ENCODE measurements around the gene CTDSPL2.
A peak's percentile ranks its signal among the peaks of the same experiment; 100 is the strongest.
"Not testable (repeated sequence)": the region's sequence is repeated elsewhere in the genome, so short reads cannot be mapped to it uniquely, and the experiment has no call there.

CTDSPL2 gene

DNA sequence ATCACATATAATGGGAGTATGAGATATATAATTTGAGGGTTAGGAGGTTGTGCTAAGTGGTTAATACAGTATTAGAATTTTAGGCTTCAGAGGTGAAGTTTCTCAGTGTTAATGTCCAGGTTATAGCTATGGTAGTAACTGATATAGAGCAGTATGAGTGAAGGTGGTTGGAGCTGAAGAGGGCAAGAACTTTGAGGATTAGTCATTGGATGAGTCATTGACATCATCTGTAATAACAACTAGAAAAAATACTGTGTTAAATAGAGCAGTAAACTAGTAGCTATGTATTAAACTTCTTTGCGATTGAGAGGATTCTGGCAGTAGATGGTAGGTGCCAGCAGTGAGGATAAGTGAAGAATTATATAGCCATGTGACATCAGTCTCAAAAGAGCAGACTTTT, 62.0 kb downstream of the CTDSPL2 start:
- peak; percentile 42 for DNase-seq

DNA sequence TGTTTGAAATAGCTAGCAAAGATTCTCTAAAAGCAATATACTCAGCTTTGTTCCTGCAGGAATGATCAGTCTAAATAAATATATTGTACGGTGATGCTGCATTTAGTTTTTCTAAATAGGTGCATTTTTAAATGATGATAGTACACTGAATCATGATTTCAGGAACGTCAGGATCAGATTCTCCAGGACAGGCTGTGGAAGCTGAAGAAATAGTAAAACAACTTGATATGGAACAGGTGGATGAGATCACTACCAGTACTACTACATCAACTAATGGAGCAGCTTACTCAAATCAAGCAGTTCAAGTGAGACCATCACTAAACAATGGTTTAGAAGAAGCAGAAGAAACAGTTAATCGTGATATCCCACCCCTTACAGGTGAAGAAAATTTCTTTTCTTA, 63.2 kb downstream of the CTDSPL2 start:
- no peak for DNase-seq

DNA sequence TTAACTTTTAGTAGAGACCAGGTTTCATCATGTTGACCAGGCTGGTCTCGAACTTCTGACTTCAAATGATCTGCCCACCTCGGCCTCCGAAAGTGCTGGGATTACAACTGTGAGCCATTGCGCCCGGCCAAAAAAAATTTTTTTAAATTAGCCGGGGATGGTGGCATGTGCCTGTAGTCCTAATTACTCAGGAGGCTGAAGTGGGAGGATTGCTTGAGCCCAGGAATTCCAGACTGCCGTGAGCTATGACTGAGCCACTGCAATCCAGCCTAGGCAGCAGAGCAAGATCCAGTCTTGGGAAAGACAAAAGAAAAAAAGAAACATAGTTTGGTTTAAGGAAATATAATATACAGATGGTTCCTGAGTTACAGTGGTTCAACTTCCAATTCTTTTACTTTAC, 64.6 kb downstream of the CTDSPL2 start:
- DNase-seq: no peak

DNA sequence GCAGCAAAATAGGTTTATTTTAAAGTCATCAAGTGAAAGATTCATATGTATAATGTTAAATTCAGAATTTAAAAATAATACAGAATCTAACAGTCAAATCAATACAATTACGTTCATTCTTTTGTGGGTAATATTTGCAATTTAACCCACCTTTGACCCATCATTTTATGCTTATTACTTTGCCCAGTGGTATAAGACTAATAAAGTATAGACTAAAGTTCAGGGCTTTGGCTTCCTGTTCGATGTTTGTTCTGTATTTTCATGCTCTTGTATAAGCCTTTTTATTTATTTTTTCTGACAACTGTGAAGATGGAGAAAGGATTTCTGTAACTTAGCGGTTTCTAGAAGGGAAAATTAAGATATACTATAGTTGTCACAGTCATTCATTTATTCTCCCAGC, 65.2 kb downstream of the CTDSPL2 start:
- DNase-seq: no peak

DNA sequence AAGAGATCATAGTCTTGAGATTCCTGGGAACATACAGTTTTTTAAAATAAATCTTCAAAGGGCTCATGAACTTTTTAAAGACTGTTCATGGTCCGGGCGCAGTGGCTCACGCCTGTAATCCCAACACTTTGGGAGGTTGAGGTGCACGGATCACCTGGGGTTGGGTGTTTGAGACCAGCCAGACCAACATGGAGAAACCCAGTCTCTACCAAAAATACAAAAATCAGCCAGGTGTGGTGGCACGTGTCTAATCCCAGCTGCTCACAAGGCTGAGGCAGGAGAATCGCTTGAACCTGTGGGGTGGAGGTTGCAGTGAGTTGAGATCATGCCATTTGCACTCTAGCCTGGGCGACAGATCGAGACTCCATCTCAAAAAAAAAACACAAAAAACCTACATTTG, 68.1 kb downstream of the CTDSPL2 start:
- no peak for DNase-seq

DNA sequence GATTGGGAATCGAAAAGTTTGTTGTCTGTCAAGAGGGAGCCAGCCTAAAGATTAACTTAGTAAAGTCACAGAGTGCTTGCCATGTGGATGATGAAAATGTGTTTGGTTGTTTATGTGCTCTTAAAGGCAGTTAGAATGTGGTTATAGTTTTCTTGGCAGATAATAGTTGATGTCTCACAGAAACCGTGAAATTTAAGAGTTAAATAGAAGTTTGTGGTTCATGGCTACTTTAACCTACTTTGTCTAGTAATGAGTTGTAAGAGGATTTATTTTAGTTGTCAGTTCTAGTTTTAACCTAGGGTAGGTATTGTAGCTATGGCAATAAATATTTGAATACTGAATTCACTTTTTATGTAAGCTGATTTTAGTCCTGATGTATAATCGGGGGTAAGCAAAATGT, 73.1 kb downstream of the CTDSPL2 start:
- DNase-seq: no peak

DNA sequence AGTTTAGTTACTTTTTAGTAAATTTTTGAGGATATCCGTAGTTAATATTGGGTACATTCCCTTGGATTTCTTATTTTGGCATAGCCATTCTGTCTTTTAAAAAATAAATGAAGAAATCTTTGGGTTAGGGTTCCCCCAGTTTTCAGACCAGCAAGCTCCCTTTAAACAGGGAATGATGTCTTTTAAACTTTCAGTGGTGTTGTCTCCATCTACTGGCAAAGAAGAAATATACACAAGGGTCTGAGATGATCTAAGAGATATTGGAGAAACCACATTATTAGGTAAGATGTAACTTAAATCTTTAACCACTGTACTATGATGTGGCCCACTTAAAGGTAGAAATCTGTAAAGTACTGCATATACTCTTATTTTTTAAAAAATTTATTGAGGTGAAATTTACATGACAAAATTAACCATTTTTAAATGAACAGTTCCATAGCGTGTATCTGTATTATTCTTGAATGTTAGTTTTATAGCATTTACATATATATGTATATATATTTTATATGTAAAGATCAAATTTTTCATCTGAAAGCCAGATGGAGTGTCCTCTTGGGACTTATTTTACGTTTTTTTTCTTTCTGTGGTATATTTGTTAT, 74.4 kb downstream of the CTDSPL2 start:
- peak; percentile 37 for DNase-seq

DNA sequence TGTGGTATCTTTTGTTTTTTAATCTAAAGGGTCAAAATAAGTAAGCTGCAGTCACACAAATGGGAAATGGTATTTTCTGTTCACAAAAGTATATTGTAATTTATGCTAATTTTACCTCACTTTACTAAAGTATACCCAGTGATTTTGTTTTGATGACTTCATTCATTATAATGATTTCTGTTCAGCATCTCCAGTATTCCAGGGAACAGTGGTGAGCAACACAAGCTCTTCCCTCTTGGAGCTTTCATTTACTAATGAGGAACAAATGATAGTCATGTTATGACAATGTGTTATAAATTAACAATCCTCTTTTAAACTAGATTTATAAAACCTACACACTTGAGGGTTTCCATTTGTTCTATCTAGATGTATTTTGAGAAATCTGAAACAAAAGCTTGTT, 89.0 kb downstream of the CTDSPL2 start:
- DNase-seq: no peak

DNA sequence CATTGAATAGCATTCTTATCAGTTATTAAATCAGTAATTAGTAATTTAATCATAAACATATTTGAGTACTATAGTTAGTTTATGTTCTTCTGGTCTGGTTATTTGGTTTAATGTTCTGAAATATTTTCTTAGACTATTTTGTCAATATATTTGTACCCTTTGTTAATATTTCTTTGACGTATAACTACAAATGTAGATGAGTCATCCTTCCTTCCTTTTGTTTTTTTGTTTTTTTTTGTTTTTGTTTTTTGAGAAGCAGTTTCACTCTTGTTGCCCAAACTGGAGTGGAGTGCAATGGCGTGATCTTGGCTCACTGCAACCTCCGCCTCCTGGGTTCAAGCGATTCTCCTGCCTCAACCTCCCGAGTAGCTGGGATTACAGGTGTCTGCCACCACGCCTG, 92.1 kb downstream of the CTDSPL2 start:
- no peak for DNase-seq

DNA sequence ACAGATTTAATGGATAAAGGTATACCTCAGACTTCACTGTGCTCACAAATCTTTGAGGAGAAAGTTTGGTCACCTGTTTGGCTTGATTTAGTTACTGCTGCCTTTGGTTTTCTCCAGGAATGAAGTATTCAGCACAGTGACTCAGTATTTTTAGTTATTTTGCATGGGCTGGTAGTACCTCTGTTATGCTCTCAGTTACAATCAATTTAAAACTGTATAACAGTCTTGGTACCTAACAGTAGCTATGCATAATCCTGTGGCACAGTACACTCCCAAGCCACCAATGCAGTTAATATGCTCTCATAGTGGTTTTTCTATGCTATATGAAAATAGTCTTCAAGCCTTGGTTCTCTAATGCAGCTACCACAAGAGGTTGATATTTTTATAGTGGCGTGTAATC, 97.6 kb downstream of the CTDSPL2 start:
- DNase-seq: no peak

DNA sequence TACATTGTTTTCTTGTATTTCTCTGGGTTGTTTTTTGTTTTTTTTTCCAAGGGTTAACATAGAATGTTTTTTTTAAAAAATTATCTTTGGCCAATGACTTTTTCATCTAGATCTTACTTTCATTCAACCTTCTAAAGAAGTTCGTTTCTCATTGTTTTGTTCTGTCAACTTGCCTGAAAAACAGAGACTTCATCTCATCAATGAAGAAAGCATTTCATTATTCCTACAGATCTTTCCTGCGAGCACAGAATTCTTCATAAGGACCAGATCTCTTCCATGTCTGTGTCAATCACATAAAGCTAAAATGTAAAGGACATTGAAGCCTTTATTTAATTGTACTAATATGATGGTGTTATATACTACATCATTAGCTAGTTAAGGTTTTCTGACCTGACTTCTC, 99.8 kb downstream of the CTDSPL2 start:
- DNase-seq: no peak

DNA sequence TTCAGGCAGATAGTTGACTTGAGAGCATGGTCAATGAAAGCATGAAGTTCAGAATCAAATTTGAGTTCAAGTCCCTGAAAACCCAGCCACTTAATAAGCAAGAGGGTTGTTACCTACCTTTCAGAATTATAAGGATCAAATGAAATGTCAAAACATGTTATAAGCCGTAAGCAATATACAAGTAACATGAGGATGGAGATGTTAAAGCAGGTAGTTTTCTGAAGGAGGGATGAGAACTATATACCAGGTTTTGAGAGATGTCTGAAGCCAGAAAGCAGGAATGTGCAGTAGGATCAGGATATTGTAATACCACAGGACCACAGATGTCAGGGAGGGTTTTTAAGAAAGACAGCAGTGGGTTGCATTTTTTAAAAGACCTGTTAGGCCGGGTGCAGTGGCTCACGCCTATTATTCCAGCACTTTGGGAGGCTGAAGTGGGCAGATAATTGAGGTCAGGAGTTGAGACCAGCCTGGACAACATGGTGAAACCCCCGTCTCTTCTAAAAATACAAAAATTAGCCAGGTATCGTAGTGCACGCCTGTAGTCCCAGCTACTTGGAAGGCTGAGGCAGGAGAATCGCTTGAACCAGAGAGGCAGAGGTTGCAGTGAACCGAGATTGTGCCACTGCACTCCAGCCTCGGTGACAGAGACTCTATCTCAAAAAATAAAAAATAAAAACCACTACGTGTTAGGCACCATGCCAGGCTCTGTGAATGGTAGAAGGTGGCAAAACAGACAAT, 102.6 kb downstream of the CTDSPL2 start:
- DNase-seq: no peak

DNA sequence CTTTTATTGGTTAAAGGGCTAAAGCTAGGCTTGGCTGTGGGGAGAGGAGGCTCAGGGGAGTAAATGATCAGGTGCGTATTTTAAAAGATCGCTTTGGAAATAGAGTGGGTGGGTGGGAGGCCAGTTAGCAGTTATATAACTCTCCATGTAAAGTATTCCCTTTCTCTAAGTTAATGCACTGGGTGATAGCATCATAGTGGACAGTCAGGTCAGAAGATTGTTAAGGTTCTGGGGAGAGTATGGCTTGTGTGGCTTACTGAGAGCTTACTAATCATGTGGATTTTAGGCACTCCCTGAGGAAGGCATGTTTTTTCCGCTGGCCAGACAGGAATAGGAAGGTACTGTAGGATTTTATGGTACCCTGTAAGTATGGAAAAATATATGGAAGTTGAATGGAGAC, 103.2 kb downstream of the CTDSPL2 start:
- DNase-seq: no peak

DNA sequence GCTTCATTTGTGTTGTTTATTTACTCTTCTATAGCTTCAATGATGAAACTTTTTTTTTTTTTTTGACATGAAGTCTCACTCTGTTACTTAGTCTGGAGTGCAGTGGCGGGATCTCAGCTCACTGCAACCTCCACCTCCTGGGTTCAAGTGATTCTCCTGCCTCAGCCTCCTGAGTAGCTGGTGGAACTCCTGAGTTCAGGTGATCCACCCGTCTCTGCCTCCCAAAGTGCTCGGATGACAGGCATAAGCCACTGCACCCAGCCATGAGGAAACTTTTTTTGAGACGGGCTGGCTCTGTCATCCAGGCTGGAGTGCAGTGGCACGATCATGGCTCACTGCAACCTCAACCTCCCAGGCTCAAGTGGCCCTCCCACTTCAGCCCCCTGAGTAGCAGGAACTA, 104.8 kb downstream of the CTDSPL2 start:
- not testable (repeated sequence) for DNase-seq

DNA sequence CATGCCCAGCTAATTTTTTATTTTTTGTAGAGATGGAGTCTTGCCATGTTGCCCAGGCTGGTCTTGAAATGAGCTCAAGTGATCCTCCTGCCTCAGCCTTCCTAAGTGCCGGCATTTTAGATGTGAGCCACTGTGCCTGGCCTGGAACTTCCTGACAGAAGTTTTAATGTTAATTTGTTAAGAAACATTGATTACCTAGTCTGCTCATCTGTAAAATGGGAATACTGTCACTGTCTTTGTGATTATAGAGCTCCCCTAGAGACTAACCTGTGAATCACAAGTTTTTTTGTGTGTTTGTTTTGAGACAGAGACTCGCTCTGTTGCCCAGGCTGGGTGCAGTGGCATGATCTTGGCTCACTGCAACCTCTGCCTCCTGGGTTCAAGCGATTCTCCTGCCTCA, 105.3 kb downstream of the CTDSPL2 start:
- DNase-seq: peak; percentile 18

DNA sequence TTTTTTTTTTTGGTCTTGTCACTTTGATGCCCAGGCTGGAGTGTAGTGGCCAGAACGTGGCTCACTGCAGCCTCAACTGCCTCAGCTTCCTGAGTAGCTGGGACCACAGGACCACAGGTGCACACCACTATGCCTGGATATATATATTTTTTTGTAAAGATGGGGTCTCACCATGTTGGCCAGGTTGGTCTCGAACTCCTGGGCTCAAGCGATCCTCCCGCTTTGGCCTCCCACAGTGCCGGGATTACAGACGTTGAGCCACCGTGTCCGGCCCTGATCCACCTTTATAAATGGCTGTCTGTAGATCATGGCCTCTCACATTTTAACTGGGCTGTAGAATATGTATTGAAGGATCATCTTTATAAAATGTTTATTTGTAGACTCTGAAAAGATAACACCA, 107.7 kb downstream of the CTDSPL2 start:
- DNase-seq: no peak

DNA sequence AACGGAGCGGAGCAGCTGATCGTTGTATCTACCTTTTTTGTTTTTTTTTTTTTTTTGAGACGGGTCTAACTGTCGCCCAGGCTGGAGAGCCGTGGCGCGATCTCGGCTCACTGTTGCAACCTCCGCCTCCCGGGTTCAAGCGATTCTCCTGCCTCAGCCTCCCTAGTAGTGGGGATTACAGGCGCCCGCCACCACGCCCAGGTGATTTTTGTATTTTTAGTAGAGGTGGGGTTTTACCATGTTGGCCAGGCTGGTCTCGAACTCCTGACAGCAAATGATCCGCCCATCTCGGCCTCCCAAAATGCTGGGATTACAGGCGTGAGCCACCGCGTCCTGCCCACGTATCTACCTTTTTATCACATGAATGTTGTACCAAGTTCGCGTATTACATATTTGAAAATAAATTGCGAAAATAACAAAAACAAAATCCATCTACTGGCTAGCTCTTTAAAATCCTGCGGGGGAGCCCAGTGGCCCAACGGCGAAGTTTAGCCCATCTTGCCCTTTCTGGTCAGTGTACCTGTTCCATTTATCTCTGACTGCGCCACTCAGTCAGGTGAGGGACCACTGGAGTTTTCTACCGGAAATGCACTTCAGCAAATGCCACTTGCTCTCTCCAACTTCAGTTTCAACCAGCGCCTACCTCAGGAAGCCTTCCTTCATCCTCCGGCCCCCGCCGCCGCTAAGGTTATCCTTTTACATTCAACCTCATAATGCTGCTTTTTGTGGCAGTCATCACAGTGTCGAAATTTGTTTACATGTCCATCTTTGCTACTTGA, 108.3 kb downstream of the CTDSPL2 start:
- DNase-seq: peak; percentile 64

DNA sequence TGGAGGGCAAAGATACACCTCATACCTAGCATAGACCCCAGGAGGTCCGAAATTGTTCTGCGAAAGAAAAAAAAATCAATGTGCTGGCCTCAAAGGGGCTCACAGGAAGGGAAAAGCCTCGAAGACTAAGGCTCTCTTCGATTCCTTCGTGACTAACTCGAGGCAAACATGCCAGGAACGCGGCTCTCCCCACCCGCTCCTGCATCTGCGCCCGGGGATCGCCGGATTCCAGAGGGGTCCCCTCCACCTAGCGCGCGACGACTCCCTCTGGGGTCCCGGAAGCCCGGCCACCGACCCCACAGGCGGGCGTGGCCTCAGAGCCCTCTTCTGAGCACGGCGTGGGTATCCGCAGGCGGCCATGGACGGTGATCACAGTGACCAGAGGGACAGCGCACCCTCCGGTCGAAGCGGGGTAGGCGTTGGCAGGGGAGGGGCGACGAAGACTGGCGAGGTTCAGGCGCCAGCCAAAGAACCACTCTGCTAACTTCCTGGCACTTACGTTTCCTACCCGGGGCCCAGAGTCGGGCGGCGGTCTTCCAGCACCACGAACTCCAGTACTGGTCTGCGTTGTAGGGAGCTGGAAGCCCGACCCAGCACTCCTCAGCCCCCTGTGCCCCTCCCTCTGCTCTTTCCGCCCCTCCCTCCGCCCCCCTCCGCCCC, 109.0 kb downstream of the CTDSPL2 start:
- DNase-seq: peak; percentile 95

DNA sequence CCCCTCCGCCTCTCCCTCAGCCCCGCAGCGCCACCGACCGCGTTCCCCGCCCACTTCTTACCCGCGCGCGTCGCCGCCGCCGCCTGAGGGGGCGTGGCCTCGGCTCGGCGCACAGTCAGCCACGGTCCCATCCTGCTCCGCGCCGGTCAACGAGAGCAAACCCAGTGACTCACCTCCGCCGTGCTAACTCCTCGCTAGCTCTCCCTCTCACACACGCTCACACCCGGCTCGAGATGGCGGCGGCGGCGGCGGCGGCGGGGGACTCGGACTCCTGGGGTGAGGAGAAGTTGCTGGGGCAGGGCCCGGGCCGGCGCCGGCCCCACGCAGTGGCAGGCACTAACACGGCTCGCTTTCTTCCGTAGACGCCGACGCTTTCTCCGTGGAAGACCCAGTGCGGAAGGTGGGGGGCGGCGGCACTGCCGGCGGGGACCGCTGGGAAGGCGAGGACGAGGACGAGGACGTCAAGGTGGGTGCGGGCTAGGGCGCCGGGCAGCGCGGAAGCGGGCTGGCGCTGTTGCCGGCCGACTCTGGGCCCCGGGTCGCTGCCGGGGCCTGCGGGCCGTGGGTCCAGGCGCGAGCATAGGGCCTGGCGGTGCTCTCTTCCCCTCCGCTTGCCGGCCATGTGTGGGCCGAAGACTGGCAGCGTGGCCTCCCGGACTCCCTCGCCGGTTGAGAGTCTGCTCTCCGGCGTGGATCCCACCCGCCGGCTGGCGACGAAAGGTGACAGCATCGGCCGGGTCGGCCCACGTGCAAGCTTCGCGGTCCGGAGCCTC, 109.7 kb downstream of the CTDSPL2 start, which contains the start of gene EIF3J:
TSS of gene EIF3J (plus strand) at position 186 of the 773 bp plus-strand sequence. CDS start at position 234, 48 bp downstream.
- peak; percentile 96 for DNase-seq

DNA sequence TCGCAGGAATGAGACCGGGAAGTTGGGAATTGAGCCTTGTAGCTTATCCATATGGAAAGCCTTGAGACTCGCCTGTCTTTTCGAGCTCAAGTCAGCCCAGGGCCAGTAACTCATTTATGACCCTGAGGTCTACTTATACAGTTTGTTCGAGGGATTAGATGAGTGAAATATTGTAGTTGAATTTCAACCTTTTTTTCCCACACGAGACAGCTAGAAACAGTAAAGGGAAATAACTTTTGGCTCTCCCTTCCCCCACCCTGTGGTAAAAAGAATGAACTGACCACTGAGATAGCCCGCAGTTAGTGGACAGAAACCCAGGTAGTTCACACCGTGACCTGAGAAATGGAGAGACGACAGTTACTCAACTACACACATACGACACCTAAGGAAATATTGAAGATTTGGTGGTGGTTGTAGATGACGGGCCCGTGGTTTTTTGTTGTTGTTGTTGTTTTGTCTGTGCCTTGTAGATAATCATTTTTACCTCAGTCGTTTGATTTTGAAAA, 110.4 kb downstream of the CTDSPL2 start:
- DNase-seq: peak; percentile 54

DNA sequence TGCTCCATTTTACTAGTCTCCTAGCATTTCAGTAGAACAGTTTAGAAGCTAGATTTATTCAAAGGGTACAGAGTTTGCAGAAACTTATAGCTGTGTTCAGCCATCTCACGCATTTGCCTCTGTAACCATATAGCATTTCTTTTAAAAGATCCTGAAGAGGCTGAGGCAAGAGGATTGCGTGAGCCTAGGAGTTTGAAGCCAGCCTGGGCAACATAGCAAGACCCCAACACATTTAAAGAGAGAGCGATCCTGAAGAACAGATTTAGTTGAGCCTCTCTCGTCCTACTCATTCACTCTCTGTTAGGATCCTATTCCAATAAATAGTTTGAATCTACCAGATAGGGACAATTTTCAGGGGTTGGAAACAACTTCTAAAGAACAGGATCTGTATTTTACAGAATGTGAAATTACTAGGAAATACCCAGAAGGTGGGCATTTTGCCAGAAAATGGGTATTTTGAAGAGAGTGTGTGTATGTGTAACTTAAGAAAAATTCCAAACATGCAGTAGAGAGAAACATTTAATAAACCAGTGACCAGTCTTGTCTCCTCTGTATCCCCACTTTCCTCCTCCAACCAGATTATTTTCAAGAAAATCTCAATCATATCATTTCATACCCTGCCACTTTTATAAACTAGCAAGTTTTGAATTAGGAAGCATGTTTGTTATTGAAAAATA, 114.0 kb downstream of the CTDSPL2 start:
- no peak for DNase-seq

DNA sequence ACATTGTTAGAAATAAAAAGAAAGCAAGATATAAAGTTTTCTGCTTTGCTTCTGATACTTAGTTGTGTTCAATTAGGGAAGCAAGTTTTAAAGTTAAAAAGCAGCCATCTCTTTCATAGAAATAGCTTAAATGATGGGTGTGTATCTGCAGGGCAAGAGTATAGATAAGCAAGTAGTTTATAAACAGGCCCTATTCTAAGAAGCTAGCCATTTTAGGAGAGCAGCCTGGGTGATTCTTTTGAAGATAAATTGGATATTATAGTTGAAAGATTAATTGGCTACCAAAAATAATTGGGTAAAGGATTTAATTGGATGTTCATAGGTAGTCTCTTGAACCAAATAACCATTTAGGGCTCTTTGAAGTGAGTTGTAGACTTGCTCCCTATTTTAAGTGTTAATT, 115.2 kb downstream of the CTDSPL2 start:
- DNase-seq: no peak
